Dendritic cell treated with granulocyte-macrophage colony-stimulating factor and Interleukin-4, amounts not matched to agents 40 ng/mL and 50 ng/mL, for 4 days (primary cell): Measurements from ENCODE around the gene DTX3.
"Not testable (repeated sequence)": the region's sequence is repeated elsewhere in the genome, so short reads cannot be mapped to it uniquely, and the experiment has no call there.

Experiments
- H3K27ac Mint-ChIP-seq: one replicate; pipeline ENCODE4 v1.8.0; 2022; ENCODE audit warnings: mild to moderate bottlenecking, mixed read lengths
- H3K27me3 Mint-ChIP-seq: one replicate; pipeline ENCODE4 v1.8.0; 2022; ENCODE audit warnings: mild to moderate bottlenecking, mixed read lengths
- H3K36me3 Mint-ChIP-seq: one replicate; pipeline ENCODE4 v1.8.0; 2022; ENCODE audit warnings: low read depth, mixed read lengths
- H3K4me1 Mint-ChIP-seq: one replicate; pipeline ENCODE4 v1.8.0; 2022; ENCODE audit warnings: low read depth, mixed read lengths
- H3K4me3 Mint-ChIP-seq: one replicate; pipeline ENCODE4 v1.8.0; 2022; ENCODE audit warnings: mild to moderate bottlenecking, moderate library complexity, mixed read lengths
- H3K9me3 Mint-ChIP-seq: one replicate; pipeline ENCODE4 v1.8.0; 2022; ENCODE audit warnings: mixed read lengths
- intact Hi-C: fragments of 100-400 bp; cut with micrococcal nuclease; formaldehyde crosslinking; loops from one replicate; pipeline ENCODE4 v1.15.0; 2022

The DTX3 gene

GRCh38 chr12:57604454-57604991, at the start of gene DTX3:
TSS of gene DTX3 (plus strand) at chr12:57604824. CDS start at chr12:57606518, 1,694 bp downstream.
- intact Hi-C loops = no loop called here
- peaks cover 35% of the 10 kb centered on the region for H3K36me3 Mint-ChIP-seq
- peak within 1 kb of the TSS; percentile 52 for H3K4me3 Mint-ChIP-seq

GRCh38 chr12:57554897-57555296, 49.7 kb upstream of the DTX3 start:
- H3K27me3 Mint-ChIP-seq = peaks cover 39% of the 10 kb centered on the region
- H3K9me3 Mint-ChIP-seq = no peaks in the 10 kb centered on the region
- no peak overlapping the region for H3K4me3 Mint-ChIP-seq
- intact Hi-C loops = no loop called here
- H3K36me3 Mint-ChIP-seq = no peaks in the 10 kb centered on the region
- H3K27ac Mint-ChIP-seq = no peak overlapping the region
- H3K4me1 Mint-ChIP-seq = peaks cover 9% of the 10 kb centered on the region

More at GRCh38 chr12:57604454-57604991, at the start of gene DTX3:
- H3K9me3 Mint-ChIP-seq = no peaks in the 10 kb centered on the region
- peaks cover 56% of the 10 kb centered on the region for H3K27me3 Mint-ChIP-seq
- no peak within 1 kb of the TSS for H3K27ac Mint-ChIP-seq
- peaks cover 19% of the 10 kb centered on the region for H3K4me1 Mint-ChIP-seq

- Mint-ChIP-seq H3K27me3 (peaks cover 28% of the 10 kb centered on the region), H3K36me3 (no peaks in the 10 kb centered on the region), H3K9me3 (no peaks in the 10 kb centered on the region), H3K27ac (no peak overlapping the region), H3K4me1 (no peaks in the 10 kb centered on the region), H3K4me3 (no peak overlapping the region)
- intact Hi-C loops = no loop called here
Observed at GRCh38 chr12:57558864-57559263, 45.8 kb upstream of the DTX3 start.

- Mint-ChIP-seq H3K4me3 (no peak overlapping the region), H3K9me3 (no peaks in the 10 kb centered on the region), H3K36me3 (no peaks in the 10 kb centered on the region), H3K27ac (no peak overlapping the region), H3K4me1 (no peaks in the 10 kb centered on the region), H3K27me3 (peaks cover 33% of the 10 kb centered on the region)
- intact Hi-C loops = no loop called here
Observed at GRCh38 chr12:57560516-57560915, 44.1 kb upstream of the DTX3 start.

DNA sequence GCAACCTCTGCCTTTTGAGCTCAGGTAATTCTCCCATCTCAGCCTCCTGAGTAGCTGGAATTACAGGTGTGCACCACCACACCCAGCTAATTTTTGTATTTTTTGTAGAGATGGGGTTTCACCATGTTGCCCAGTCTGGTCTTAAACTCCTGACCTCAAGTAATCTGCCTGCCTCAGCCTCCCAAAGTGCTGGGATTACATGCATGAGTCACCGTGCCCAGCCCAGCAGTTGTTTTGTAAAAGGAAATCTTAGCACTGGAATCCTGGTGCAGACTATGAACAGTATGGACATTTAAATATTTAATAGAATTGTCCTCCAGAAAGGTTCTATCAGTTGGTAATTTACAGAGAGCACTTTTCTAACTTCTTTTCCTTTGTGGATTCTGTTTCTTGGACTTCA, 43.5 kb upstream of the DTX3 start:
- H3K27ac Mint-ChIP-seq, H3K4me3 Mint-ChIP-seq, intact Hi-C loops, H3K9me3 Mint-ChIP-seq, H3K4me1 Mint-ChIP-seq, H3K36me3 Mint-ChIP-seq: not testable (repeated sequence)
- peaks cover 33% of the 10 kb centered on the region for H3K27me3 Mint-ChIP-seq

DNA sequence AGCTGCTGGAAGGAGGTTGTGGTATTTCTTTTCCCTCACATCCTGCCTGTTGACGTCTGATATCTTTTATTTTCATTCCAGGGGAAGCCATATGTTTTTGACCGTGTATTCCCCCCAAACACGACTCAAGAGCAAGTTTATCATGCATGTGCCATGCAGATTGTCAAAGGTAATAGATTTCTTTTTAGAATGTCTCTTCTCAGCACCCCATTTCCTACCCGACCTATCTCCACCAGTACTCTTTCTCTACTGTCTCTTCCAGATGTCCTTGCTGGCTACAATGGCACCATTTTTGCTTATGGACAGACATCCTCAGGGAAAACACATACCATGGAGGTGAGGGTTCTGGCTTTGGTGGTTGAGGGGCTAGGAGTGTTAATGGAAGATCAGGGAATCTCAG, 41.3 kb upstream of the DTX3 start:
- intact Hi-C loops = no loop called here
- H3K27ac Mint-ChIP-seq = no peak overlapping the region
- H3K9me3 Mint-ChIP-seq = no peaks in the 10 kb centered on the region
- H3K4me1 Mint-ChIP-seq = no peaks in the 10 kb centered on the region
- no peaks in the 10 kb centered on the region for H3K36me3 Mint-ChIP-seq
- H3K4me3 Mint-ChIP-seq = no peak overlapping the region
- peaks cover 30% of the 10 kb centered on the region for H3K27me3 Mint-ChIP-seq

DNA sequence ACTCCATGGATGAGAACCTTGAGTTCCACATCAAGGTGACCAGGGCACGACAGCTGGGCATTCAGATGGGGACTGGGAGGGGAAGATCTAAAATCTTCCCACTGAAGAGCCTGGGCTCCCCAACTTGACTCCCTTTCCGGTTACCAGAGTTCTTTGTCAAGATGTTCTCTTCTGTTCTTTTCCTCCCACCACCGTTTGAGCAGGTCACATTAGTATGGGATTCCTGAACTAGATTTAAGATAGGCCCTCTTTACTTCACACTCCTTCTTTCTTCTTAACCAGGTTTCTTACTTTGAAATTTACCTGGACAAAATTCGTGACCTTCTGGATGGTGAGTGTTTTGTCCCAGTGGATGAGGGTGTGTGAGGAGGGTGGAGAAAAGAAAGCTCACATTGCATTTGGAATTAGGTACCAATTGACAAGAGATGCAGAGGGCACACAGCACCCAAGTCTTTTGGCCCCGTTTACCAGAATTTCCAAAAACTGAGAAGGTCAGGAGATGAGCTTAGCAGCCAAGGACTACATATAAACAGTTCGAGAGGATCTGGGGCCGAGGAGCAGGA, 40.4 kb upstream of the DTX3 start:
- Mint-ChIP-seq H3K27me3 (peaks cover 32% of the 10 kb centered on the region), H3K9me3 (no peaks in the 10 kb centered on the region), H3K4me3 (no peak overlapping the region), H3K4me1 (no peaks in the 10 kb centered on the region), H3K27ac (no peak overlapping the region), H3K36me3 (no peaks in the 10 kb centered on the region)
- intact Hi-C loops = no loop called here

- H3K9me3 Mint-ChIP-seq = no peaks in the 10 kb centered on the region
- H3K4me1 Mint-ChIP-seq = no peaks in the 10 kb centered on the region
- no peak overlapping the region for H3K4me3 Mint-ChIP-seq
- H3K27ac Mint-ChIP-seq = no peak overlapping the region
- intact Hi-C loops = no loop called here
- no peaks in the 10 kb centered on the region for H3K36me3 Mint-ChIP-seq
- H3K27me3 Mint-ChIP-seq = peaks cover 13% of the 10 kb centered on the region
Observed at GRCh38 chr12:57568838-57569237, 35.8 kb upstream of the DTX3 start.

- no peaks in the 10 kb centered on the region for H3K4me1 Mint-ChIP-seq
- intact Hi-C loops = no loop called here
- H3K36me3 Mint-ChIP-seq = no peaks in the 10 kb centered on the region
- no peak overlapping the region for H3K4me3 Mint-ChIP-seq
- no peaks in the 10 kb centered on the region for H3K9me3 Mint-ChIP-seq
- H3K27me3 Mint-ChIP-seq = peaks cover 5% of the 10 kb centered on the region
- no peak overlapping the region for H3K27ac Mint-ChIP-seq
Observed at GRCh38 chr12:57569858-57570257, 34.8 kb upstream of the DTX3 start.

GRCh38 chr12:57570438-57570837, 34.2 kb upstream of the DTX3 start:
- H3K27me3 Mint-ChIP-seq, H3K4me1 Mint-ChIP-seq, H3K4me3 Mint-ChIP-seq, H3K9me3 Mint-ChIP-seq, H3K36me3 Mint-ChIP-seq, H3K27ac Mint-ChIP-seq, intact Hi-C loops: not testable (repeated sequence)

GRCh38 chr12:57571926-57572762, 32.5 kb upstream of the DTX3 start:
- Mint-ChIP-seq H3K27ac (no peak overlapping the region), H3K36me3 (no peaks in the 10 kb centered on the region), H3K4me3 (no peak overlapping the region), H3K9me3 (no peaks in the 10 kb centered on the region), H3K27me3 (peaks cover 11% of the 10 kb centered on the region), H3K4me1 (no peaks in the 10 kb centered on the region)
- intact Hi-C loops = no loop called here

DNA sequence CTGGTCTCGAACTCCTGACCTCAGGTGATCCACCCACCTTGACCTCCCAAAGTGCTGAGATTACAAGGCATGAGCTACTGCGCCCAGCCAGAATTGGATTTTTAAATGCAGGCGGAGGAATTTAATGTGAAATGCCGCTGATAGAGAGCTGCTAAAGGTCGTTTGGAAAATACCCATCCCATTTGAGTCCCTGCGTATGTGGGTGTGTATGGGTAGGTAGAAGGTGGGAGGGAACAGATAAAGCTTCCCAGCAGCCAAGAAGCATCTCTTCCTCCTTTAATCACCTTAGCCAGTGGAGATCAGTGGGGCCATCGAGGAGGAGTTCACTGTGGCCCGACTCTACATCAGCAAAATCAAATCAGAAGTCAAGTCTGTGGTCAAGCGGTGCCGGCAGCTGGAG, 29.8 kb upstream of the DTX3 start:
- H3K36me3 Mint-ChIP-seq = no peaks in the 10 kb centered on the region
- H3K9me3 Mint-ChIP-seq = no peaks in the 10 kb centered on the region
- H3K4me3 Mint-ChIP-seq = no peak overlapping the region
- no peaks in the 10 kb centered on the region for H3K4me1 Mint-ChIP-seq
- intact Hi-C loops = no loop called here
- no peak overlapping the region for H3K27ac Mint-ChIP-seq
- H3K27me3 Mint-ChIP-seq = peaks cover 15% of the 10 kb centered on the region

GRCh38 chr12:57575771-57576612, 28.6 kb upstream of the DTX3 start:
- H3K4me3 Mint-ChIP-seq = no peak overlapping the region
- H3K9me3 Mint-ChIP-seq = no peaks in the 10 kb centered on the region
- intact Hi-C loops = no loop called here
- H3K27me3 Mint-ChIP-seq = peaks cover 18% of the 10 kb centered on the region
- H3K27ac Mint-ChIP-seq = no peak overlapping the region
- no peaks in the 10 kb centered on the region for H3K4me1 Mint-ChIP-seq
- H3K36me3 Mint-ChIP-seq = no peaks in the 10 kb centered on the region

DNA sequence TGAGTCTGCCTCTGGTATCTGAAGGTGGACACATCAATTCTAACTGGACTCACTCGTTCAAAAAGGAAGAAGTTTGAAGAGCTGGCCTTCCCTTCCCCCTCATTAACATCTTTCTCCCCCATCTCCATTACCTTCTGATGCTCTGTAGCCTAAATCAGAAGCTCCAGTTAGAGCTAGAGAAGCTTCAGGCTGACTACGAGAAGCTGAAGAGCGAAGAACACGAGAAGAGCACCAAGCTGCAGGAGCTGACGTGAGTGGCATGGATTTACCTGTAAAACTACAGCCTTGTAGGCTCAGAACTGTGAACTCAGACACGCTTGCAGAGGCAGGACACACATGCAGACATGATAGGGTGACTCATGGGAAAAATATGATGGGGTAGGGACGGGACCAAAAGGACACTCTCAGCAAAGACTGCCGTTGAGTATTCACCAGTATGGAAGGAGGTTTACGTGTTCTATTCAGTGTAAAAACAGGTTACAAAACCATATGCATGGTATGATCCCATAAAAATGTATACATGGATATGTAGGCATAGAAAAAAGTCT, 27.9 kb upstream of the DTX3 start:
- Mint-ChIP-seq H3K4me3 (no peak overlapping the region), H3K36me3 (no peaks in the 10 kb centered on the region), H3K9me3 (no peaks in the 10 kb centered on the region), H3K27ac (no peak overlapping the region), H3K4me1 (no peaks in the 10 kb centered on the region), H3K27me3 (peaks cover 18% of the 10 kb centered on the region)
- intact Hi-C loops = no loop called here
